Right lobe of liver (tissue), 6 donors: ENCODE measurements around the gene LPCAT1. TPM values are rescaled to one million over a fixed set of nuclear protein-coding genes. Genes with fewer than 3 reads are reported as not detected.
A peak's percentile ranks its signal among the peaks of the same experiment; 100 is the strongest.

Source experiments
- ATAC-seq, 4 donors: fragments of 200-7000 bp; cut with Tn5 transposase; one replicate each; pipeline ENCODE4 v1.9.1; 2020; ENCODE audit warnings: mild to moderate bottlenecking in 4 of 4, moderate library complexity in 4 of 4
- DNase-seq, 3 donors: peaks; one replicate each; pipeline ENCODE4 v3.0.0-alpha.2; 2020
- H3K27ac ChIP-seq, 3 donors: fragments of 200-600 bp; one replicate each; pipeline ENCODE4 v1.8.0; 2022
- H3K27me3 ChIP-seq, 2 donors: fragments of 200-600 bp; one replicate each; pipeline ENCODE4 v1.8.0; 2022
- H3K36me3 ChIP-seq, 4 donors: fragments of 200-600 bp; sonication (generic) in 1 of 4; one replicate each; pipeline versions ENCODE4 v1.5.1 to v1.8.0; 2017 to 2022; ENCODE audit warnings: control low read depth in 1 of 4
- H3K4me1 ChIP-seq, 4 donors: fragments of 200-600 bp; sonication (generic) in 1 of 4; one replicate each; pipeline versions ENCODE4 v1.5.1 to v1.8.0; 2017 to 2022; ENCODE audit warnings: control low read depth in 1 of 4
- H3K4me3 ChIP-seq, 3 donors: fragments of 200-600 bp; one replicate each; pipeline ENCODE4 v1.8.0; 2022
- H3K9me3 ChIP-seq, 4 donors: fragments of 200-600 bp; sonication (generic) in 1 of 4; one replicate each; pipeline versions ENCODE4 v1.5.1 to v1.8.0; 2017 to 2022; ENCODE audit warnings: control low read depth in 1 of 4
- CTCF ChIP-seq, 4 donors: fragments of 200-600 bp in 3 of 4; fragments of 450-650 bp in 1 of 4; IDR thresholded peaks; one replicate each; pipeline versions ENCODE4 v1.5.1 to v1.8.0; 2016 to 2022; ENCODE audit warnings: antibody characterized with exemption in 4 of 4, mild to moderate bottlenecking in 2 of 4
- POLR2A ChIP-seq: fragments of 450-650 bp; IDR thresholded peaks from one replicate; pipeline ENCODE4 v1.6.1; 2017; ENCODE audit warnings: antibody characterized with exemption, mild to moderate bottlenecking
- WGBS: methylation state at CpG from one replicate; pipeline ENCODE4 v1.1.6; 2018; ENCODE audit warnings: low coverage, low lambda C conversion rate; ENCODE audit not compliant: insufficient coverage; ENCODE audit errors: missing lambda C conversion rate; 5-methylcytosine and 5-hydroxymethylcytosine counted together
- intact Hi-C, 2 donors: fragments of 100-400 bp; cut with DNase I; formaldehyde crosslinking; loops; one replicate each; pipeline versions ENCODE4 v1.11.2 to v1.14.1; 2022
- total RNA-seq, 6 experiments: library from RNA; depleted of rRNA in 2 of 6; stranded (reverse); fragments of >200 nt in 2 of 6; fragmentation: NEBNext Ultra II Directional in 3 of 6; extraction: Animal tissue kit (Norgen Biotek cat#: 25700) in 3 of 6; gene quantifications; one replicate each; pipeline versions ENCODE4 v1.1.0 to v1.2.4, GENCODE V29; 2016 to 2023
- donor health status: DM: no; HTN: yes; CAD: no.
- donor health status: DM: no; HTN: no; CAD: no.
- donor health status: DM: no; HTN: no; CAD: no.
- donor health status: DM: no; HTN: yes; CAD: no.
- donor health status: DM: no; HTN: yes; CAD: no.

LPCAT1 gene
- total RNA-seq, 6 experiments from 2014 or later, result 6.9 to 38.6 (median 13.1) TPM

DNA sequence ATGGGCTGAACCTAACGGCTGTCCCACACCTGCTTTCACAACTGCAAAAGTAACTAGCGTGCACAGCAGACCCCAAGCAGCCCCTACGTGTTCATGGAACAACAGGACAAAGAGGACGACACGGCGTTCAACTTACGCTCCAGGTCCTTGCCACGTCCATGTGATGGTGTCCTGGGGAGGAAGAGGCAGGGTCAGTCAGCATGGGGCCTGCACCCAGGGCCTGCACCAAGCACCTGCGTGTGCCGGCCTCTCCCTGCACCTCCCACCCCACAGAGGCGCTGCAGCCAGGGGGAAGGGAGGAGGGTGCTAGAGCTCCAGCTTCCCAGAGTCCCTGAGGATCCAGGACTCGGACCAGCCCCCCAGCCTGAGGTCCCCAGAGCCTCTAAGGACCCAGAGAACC lies 43.0 kb downstream of the LPCAT1 start:
- ATAC-seq (no peak), DNase-seq (peak in 2 of 3 donors; percentile 19 to 54)
- Histone ChIP-seq H3K27ac (peak overlapping the region in 1 of 3 donors; percentile 63), H3K36me3 (no peaks in the 10 kb centered on the region), H3K9me3 (no peaks in the 10 kb centered on the region), H3K4me3 (no peak overlapping the region), H3K4me1 (no peaks in the 10 kb centered on the region), H3K27me3 (no peaks in the 10 kb centered on the region)
- intact Hi-C loops, result no loop called here
- TF ChIP-seq POLR2A, result no peak
- no peak for TF ChIP-seq CTCF (IDR thresholded peaks at IDR 0.05)
- 100% methylated on average over 4 of the region's 12 CpGs for WGBS

DNA sequence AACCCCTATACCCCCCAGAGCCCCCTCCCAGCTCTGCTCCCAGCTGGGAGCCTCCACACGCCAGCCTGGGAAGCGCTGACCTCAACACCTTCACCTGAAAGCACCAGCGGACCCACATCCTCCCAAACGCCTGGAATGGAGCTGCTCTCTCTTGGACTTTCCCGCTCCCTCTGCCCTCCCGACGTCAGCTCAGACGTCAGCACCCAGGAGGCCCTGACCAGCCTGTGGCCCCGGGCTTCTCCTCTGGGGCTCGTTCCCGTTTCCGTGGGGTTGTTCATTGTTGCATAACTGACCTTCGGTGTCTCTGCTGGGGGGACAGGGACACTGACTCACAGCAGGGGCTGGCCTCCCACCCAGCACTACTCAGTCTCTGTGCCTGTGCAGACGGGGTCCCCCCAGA lies 43.5 kb downstream of the LPCAT1 start:
- peak; percentile 14 for TF ChIP-seq POLR2A
- TF ChIP-seq CTCF (IDR thresholded peaks at IDR 0.05), result no peak
- H3K4me1 ChIP-seq, result no peaks in the 10 kb centered on the region
- ATAC-seq, result peak; percentile 49 to 63 (median 54)
- H3K27ac ChIP-seq, result peak overlapping the region in 2 of 3 donors; percentile 57 to 63
- WGBS, result 20% methylated on average over 1 of the region's 14 CpGs
- H3K9me3 ChIP-seq, result no peaks in the 10 kb centered on the region
- intact Hi-C loops, result no loop called here
- no peaks in the 10 kb centered on the region for H3K36me3 ChIP-seq
- no peak overlapping the region for H3K4me3 ChIP-seq
- H3K27me3 ChIP-seq, result no peaks in the 10 kb centered on the region
- peak; percentile 65 to 82 (median 74) for DNase-seq

DNA sequence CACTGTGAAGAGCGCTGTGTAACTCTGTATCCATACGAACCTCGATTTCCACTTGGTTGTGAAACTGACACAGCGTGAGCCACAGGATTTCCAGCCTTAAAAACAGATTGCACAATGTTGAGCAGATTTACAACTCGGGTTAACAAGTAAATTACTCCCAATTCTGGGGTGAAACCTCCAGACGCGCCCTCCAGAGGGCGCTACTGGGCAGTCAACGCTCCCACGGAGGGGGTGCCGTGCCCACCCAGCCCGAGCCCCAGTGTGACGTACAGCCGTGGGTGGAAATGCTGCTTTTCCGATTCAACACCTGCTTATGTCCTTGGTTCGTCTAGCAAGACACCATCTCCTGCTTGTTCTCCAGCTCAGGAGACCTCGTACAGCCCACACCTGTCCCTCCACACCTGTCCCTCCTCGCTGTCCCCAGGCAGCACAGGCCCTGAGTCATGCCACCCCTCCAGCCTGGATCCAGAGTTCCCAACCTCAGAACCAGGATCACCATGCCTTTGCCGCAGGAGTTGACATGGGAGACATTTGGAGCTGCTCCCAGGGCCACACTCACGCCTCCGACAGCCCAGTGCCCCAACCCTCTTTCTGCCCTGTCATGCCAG lies 44.1 kb downstream of the LPCAT1 start:
- intact Hi-C loops, result no loop called here
- ATAC-seq (peak; percentile 29 to 55 (median 48)), DNase-seq (peak in 2 of 3 donors; percentile 50 to 64)
- Histone ChIP-seq H3K4me1 (no peaks in the 10 kb centered on the region), H3K9me3 (no peaks in the 10 kb centered on the region), H3K4me3 (no peak overlapping the region), H3K27ac (peak overlapping the region in 2 of 3 donors; percentile 57 to 63), H3K36me3 (no peaks in the 10 kb centered on the region), H3K27me3 (no peaks in the 10 kb centered on the region)
- WGBS, result 35% methylated on average over 7 of the region's 21 CpGs
- TF ChIP-seq CTCF (IDR thresholded peaks at IDR 0.05) (peak; percentile 52 to 61 (median 55)), POLR2A (no peak)

DNA sequence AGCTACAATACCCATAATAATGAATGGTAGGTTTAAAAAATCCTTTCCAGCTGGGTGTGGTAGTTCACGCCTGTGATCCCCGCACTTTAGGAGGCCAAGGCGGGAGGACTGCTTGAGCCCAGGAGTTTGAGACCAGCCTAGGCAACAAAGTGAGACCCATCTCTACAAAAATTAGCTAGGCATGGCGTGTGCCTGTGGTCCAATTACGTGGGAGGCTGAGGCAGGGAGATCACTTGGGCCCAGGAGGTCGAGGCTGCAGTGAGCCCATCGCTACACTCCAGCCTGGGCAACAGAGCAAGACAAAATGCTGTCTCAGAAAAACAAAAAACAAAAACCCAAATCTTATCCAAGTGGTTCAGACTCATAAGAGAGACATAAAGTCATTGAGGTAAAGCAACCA lies 44.7 kb downstream of the LPCAT1 start:
- 86% methylated on average over 5 of the region's 7 CpGs for WGBS
- TF ChIP-seq POLR2A (no peak), CTCF (IDR thresholded peaks at IDR 0.05) (no peak)
- Histone ChIP-seq H3K4me3 (no peak overlapping the region), H3K27ac (peak overlapping the region in 2 of 3 donors; percentile 57 to 63), H3K9me3 (no peaks in the 10 kb centered on the region), H3K4me1 (no peaks in the 10 kb centered on the region), H3K36me3 (no peaks in the 10 kb centered on the region), H3K27me3 (no peaks in the 10 kb centered on the region)
- DNase-seq (no peak), ATAC-seq (no peak)
- intact Hi-C loops, result no loop called here
